Mucosa of rectum (tissue), 2 donors: ENCODE data around the gene OR6Y1.

Experiments
- H3K27ac ChIP-seq, 2 donors: one replicate each; pipeline ENCODE4 v1.7.0; 2013; ENCODE audit warnings: inconsistent platforms in 2 of 2, low read depth in 2 of 2, low read length in 2 of 2
- H3K27me3 ChIP-seq, 2 donors: one replicate each; pipeline ENCODE4 v1.7.0; 2013; ENCODE audit warnings: low read length in 2 of 2; ENCODE audit not compliant: control insufficient read depth in 2 of 2, insufficient read depth in 2 of 2
- H3K36me3 ChIP-seq, 2 donors: one replicate each; pipeline ENCODE4 v1.7.0; 2013; ENCODE audit warnings: low read length in 2 of 2; ENCODE audit not compliant: control insufficient read depth in 2 of 2, insufficient read depth in 2 of 2
- H3K4me1 ChIP-seq, 2 donors: one replicate each; pipeline ENCODE4 v1.7.0; 2013; ENCODE audit warnings: low read length in 2 of 2, mild to moderate bottlenecking in 1 of 2; ENCODE audit not compliant: control insufficient read depth in 2 of 2, insufficient read depth in 2 of 2
- H3K4me3 ChIP-seq, 2 donors: one replicate each; pipeline ENCODE4 v1.7.0; 2013; ENCODE audit warnings: low read length in 2 of 2
- H3K9ac ChIP-seq, 2 donors: one replicate each; pipeline ENCODE4 v1.7.0; 2013; ENCODE audit warnings: low read length in 2 of 2, low read depth in 1 of 2, mild to moderate bottlenecking in 1 of 2
- H3K9me3 ChIP-seq, 2 donors: one replicate each; pipeline ENCODE4 v1.7.0; 2013; ENCODE audit warnings: low read length in 2 of 2; ENCODE audit not compliant: control insufficient read depth in 2 of 2
- donor health status: healthy.
- donor health status: Normal muscosa, but diverticular disease.

The OR6Y1 gene, protein sequence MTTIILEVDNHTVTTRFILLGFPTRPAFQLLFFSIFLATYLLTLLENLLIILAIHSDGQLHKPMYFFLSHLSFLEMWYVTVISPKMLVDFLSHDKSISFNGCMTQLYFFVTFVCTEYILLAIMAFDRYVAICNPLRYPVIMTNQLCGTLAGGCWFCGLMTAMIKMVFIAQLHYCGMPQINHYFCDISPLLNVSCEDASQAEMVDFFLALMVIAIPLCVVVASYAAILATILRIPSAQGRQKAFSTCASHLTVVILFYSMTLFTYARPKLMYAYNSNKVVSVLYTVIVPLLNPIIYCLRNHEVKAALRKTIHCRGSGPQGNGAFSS

DNA sequence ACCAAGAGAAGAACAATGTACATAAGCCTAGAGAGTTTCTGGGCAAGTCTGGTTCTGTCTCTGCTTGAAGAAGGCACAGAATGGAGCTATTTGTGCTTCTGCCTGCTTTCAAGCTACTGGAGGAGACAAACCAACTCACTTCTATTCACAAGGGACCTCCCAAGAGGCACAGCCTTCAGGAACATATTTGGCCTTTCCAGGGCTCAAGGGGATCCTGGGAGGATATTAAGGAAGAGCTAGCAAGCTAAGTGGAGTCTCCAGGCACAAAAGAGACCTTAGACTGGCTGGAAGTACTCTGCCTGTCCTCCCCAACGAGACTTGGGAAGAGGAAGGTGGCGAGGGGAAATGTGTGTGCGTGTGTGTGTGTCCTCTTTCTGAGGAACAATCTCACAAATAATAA is at the start of gene OR6Y1:
TSS of gene OR6Y1 (minus strand) at position 54 of the 400 bp plus-strand sequence. CDS start 6,300 bp downstream, outside the sequence.
- Histone ChIP-seq H3K36me3 (no peaks in the 10 kb centered on the region), H3K4me3 (no peak within 1 kb of the TSS), H3K27me3 (no peaks in the 10 kb centered on the region), H3K27ac (no peak within 1 kb of the TSS), H3K4me1 (no peaks in the 10 kb centered on the region), H3K9me3 (no peaks in the 10 kb centered on the region), H3K9ac (no peak within 1 kb of the TSS)

DNA sequence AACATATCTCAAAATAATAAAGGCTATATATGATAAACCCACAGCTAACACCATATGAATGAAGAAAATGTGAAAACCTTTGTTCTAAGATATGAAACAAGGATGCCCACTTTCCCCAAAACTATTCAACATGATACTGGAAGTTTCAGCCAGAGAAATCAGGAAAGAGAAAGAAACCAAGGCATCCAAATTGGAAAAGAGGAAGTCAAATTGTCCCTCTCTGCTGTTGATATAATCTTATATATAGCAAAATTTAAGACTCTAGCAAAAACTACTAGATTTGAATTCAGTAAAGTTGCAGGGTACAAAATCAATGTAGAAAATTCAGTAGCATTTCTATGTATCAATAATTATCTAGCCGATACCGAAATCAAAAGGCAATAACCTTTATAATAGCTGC is 46.5 kb upstream of the OR6Y1 start:
- Histone ChIP-seq H3K4me3 (no peak overlapping the region), H3K27ac (no peak overlapping the region), H3K4me1 (no peaks in the 10 kb centered on the region), H3K9me3 (peaks cover 6 to 7% of the 10 kb centered on the region in 2 donors), H3K9ac (no peak overlapping the region), H3K36me3 (no peaks in the 10 kb centered on the region), H3K27me3 (no peaks in the 10 kb centered on the region)

DNA sequence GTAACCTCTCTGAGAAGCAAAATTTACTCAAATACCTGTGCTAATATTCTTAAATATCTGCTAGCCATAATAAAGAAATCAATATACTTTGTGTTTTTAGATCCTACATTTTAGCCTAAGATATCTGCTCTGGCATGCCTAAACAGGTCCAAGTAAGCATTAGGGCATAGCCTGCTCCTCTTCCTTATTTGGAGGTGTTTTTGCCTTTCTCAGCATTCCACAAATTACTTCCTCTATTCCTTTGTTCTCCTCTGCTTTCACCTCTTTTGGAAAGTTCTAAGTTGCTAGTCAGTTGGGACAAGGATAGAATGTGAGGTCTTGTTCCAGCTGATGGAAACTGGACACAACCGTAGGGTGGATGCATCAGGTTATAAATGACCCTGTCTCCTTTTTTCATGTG is 32.7 kb upstream of the OR6Y1 start:
- no peaks in the 10 kb centered on the region for H3K36me3 ChIP-seq
- no peak overlapping the region for H3K4me3 ChIP-seq
- no peaks in the 10 kb centered on the region for H3K27me3 ChIP-seq
- H3K27ac ChIP-seq = no peak overlapping the region
- no peak overlapping the region for H3K9ac ChIP-seq
- peaks cover 0 to 9% of the 10 kb centered on the region in 2 donors for H3K9me3 ChIP-seq
- no peaks in the 10 kb centered on the region for H3K4me1 ChIP-seq

DNA sequence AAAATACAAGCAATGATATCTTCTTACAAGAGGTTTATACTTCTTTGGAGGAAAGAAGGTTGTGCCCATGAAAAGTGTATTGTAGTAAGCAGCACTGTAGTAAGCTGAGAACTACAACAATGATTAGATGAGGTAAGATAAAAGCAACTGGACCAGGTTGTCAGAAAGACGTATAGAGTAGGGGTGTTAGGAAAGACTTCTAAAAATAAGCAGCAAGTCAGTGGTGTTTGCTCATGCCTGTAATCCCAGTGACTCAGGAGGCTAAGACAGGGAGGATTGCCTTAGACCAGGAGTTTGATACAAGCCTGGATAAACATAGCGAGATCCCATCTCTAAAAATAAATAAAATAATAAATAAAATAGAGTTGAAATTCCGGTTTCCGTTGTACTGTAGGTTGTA is 29.8 kb upstream of the OR6Y1 start:
- H3K27ac ChIP-seq = no peak overlapping the region
- H3K9me3 ChIP-seq = peaks cover 0 to 9% of the 10 kb centered on the region in 2 donors
- H3K4me3 ChIP-seq = no peak overlapping the region
- H3K4me1 ChIP-seq = no peaks in the 10 kb centered on the region
- no peak overlapping the region for H3K9ac ChIP-seq
- no peaks in the 10 kb centered on the region for H3K27me3 ChIP-seq
- H3K36me3 ChIP-seq = no peaks in the 10 kb centered on the region

DNA sequence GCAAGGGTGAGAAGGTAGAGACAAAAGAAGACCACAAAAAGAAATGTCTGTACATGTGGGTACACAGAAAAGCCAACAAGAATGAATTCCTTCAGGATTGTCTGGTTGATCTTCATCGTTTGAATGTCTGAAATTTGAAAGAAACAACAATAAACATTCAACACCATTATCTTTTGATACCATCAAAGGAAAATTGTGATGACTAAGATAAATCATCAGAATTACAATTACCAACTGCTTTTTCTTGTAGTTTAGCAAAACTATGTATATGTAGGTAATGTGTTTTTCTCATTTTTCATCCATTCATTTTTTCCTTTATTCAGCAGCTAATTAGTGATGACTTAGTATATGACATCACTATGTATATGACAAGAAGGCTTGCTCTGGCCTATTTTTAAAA is 25.5 kb upstream of the OR6Y1 start, which contains the start of gene OR10X1:
TSS of gene OR10X1 (minus strand) at position 167 of the 400 bp plus-strand sequence. CDS start at position 167, 0 bp downstream.
- H3K4me1 ChIP-seq = no peaks in the 10 kb centered on the region
- no peak within 1 kb of the TSS for H3K4me3 ChIP-seq
- H3K9ac ChIP-seq = no peak within 1 kb of the TSS
- H3K9me3 ChIP-seq = no peaks in the 10 kb centered on the region
- H3K27ac ChIP-seq = no peak within 1 kb of the TSS
- no peaks in the 10 kb centered on the region for H3K27me3 ChIP-seq
- no peaks in the 10 kb centered on the region for H3K36me3 ChIP-seq

DNA sequence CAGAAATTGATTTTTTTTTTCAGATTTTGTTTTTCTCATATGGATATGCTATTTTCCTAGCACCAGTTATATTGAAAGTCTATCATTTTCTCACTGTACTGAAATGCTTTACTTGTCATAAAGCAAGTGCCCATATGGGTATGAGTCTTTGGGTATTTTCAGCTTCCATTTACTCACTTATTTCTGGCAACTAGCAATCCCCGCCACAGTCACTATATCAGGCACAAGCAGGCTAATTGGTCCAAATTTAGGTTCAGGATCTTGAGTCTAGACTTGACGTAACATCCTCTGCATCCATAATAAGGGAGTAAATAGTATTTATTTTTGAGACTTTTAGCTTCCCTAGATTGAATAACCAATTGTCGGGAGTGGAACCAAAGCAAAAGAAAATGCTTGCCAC is 23.4 kb upstream of the OR6Y1 start:
- no peaks in the 10 kb centered on the region for H3K36me3 ChIP-seq
- no peak overlapping the region for H3K9ac ChIP-seq
- H3K27ac ChIP-seq = no peak overlapping the region
- no peaks in the 10 kb centered on the region for H3K9me3 ChIP-seq
- H3K27me3 ChIP-seq = no peaks in the 10 kb centered on the region
- no peaks in the 10 kb centered on the region for H3K4me1 ChIP-seq
- H3K4me3 ChIP-seq = no peak overlapping the region

DNA sequence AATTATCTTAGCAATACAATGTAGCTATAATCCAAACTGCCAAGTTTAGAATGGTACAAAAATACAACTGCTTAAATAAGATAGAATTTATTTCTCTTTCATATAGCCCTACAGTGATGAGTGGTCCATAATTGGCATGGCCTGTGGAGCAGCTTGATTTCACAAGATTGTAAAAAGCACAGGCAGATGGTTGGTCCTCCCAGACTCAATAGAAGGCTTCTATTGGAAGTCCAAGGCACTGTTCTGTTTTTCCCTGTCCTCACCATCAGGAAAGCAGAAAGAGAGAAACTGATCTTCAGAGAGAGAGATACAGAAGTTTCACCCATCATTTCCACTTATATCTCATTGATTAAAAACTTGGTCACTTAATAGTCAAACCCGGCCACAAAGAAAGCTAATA is 18.0 kb upstream of the OR6Y1 start:
- H3K9me3 ChIP-seq = no peaks in the 10 kb centered on the region

DNA sequence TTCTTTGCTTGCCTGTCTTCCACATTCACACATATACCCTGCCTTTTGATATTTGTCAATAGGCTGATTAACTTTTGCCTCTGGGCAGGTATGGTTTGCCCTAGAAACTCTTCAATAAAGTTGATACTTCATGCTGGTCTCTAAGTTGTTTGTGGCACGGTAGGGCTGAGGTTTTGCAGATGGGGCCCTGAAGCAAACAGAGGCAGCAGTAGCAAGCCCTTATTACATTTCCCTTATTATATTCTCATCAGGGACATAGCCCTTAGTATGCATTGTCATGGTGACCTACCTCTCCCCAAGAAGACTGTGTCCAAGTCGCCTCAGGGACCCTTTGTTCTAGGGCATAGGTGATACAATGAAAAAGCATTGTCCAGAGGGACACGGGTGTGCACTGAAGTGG is 16.3 kb upstream of the OR6Y1 start, which contains the start of gene OR6P1:
TSS of gene OR6P1 (minus strand) at position 101 of the 400 bp plus-strand sequence. CDS start 6,976 bp downstream, outside the sequence.
- Histone ChIP-seq H3K36me3 (no peaks in the 10 kb centered on the region), H3K4me1 (no peaks in the 10 kb centered on the region), H3K27ac (no peak within 1 kb of the TSS), H3K9me3 (no peaks in the 10 kb centered on the region), H3K9ac (no peak within 1 kb of the TSS), H3K27me3 (no peaks in the 10 kb centered on the region), H3K4me3 (no peak within 1 kb of the TSS)

More for the DNA sequence above, 18.0 kb upstream of the OR6Y1 start:
- no peak overlapping the region for H3K4me3 ChIP-seq
- no peaks in the 10 kb centered on the region for H3K4me1 ChIP-seq
- no peaks in the 10 kb centered on the region for H3K27me3 ChIP-seq
- no peaks in the 10 kb centered on the region for H3K36me3 ChIP-seq
- no peak overlapping the region for H3K27ac ChIP-seq
- no peak overlapping the region for H3K9ac ChIP-seq

DNA sequence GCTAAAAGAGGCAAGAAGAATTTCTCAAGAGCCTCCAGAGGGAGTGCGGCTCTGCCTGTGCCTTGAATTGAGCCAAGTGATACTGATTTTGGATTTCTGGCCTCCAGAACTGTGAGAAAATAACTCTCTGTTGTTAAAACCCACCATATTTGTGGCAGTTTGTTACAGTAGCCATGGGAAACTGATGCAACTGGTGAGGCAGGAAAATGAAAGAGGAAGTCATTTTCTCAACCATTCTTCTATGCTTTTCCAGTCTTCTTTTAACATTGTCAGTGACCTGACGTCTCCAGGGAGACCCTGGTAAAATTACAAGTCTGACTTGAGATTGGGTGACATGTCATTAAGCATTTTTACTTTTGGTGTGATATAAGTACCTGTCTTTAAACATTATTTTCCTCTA is 10.4 kb upstream of the OR6Y1 start:
- H3K9ac ChIP-seq = no peak overlapping the region
- no peak overlapping the region for H3K4me3 ChIP-seq
- H3K27ac ChIP-seq = no peak overlapping the region
- H3K4me1 ChIP-seq = no peaks in the 10 kb centered on the region
- no peaks in the 10 kb centered on the region for H3K9me3 ChIP-seq
- H3K36me3 ChIP-seq = no peaks in the 10 kb centered on the region
- H3K27me3 ChIP-seq = no peaks in the 10 kb centered on the region

DNA sequence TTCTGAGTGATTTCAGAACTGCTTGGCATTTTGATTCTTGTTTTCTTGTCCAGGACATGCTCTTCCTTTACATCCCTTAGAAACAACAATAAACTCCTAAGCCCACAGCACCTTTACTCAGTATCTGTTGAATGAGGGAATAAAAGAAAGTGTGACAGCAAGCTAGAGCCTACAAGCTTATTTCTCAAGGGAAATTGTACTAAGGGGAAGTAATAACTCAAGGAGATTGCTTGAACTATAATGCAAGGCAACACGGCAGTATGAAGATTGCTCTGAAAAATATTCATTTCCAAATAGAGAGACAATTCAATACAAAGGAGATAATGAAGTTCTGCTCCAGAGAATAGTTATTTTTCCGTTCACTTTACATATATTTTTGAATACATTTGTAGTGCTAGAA is 9.6 kb upstream of the OR6Y1 start:
- Histone ChIP-seq H3K4me3 (no peak overlapping the region), H3K9ac (no peak overlapping the region), H3K9me3 (no peaks in the 10 kb centered on the region), H3K4me1 (no peaks in the 10 kb centered on the region), H3K36me3 (no peaks in the 10 kb centered on the region), H3K27ac (no peak overlapping the region), H3K27me3 (no peaks in the 10 kb centered on the region)
